CD4-positive, alpha-beta T cell treated with Interleukin-2 at 100 ng/mL for 4 hours (primary cell): ENCODE data around the gene CACNG8.

ENCODE experiments used
- DNase-seq: peaks from one replicate; pipeline ENCODE4 v3.0.0-alpha.2; 2020; ENCODE audit warnings: low spot score

Gene CACNG8

GRCh38 chr19:53961523-53962356, 997 bp upstream of the CACNG8 start:
- DNase-seq, result no peak

- DNase-seq, result no peak
Observed at GRCh38 chr19:53965091-53965490, 2.4 kb downstream of the CACNG8 start.

- DNase-seq, result no peak
Observed at GRCh38 chr19:53966931-53967330, 4.2 kb downstream of the CACNG8 start.

- DNase-seq, result no peak
Observed at GRCh38 chr19:53969366-53969765, 6.6 kb downstream of the CACNG8 start.

GRCh38 chr19:53971673-53972072, 8.9 kb downstream of the CACNG8 start:
- DNase-seq, result no peak

- DNase-seq, result peak; percentile 54
Observed at GRCh38 chr19:53977429-53977990, 14.8 kb downstream of the CACNG8 start.

GRCh38 chr19:53977991-53978731, 15.4 kb downstream of the CACNG8 start:
- DNase-seq, result peak; percentile 11

GRCh38 chr19:53978975-53979801, 16.5 kb downstream of the CACNG8 start:
- DNase-seq, result no peak

GRCh38 chr19:53980539-53981375, 18.0 kb downstream of the CACNG8 start:
- DNase-seq, result no peak

GRCh38 chr19:53981376-53981951, 18.7 kb downstream of the CACNG8 start:
- no peak for DNase-seq

GRCh38 chr19:53982001-53982451, 19.3 kb downstream of the CACNG8 start:
- no peak for DNase-seq

GRCh38 chr19:53982611-53983010, 19.9 kb downstream of the CACNG8 start:
- DNase-seq, result no peak

- no peak for DNase-seq
Observed at GRCh38 chr19:53983457-53984289, 20.9 kb downstream of the CACNG8 start.

- DNase-seq, result no peak
Observed at GRCh38 chr19:53985863-53986262, 23.1 kb downstream of the CACNG8 start.

GRCh38 chr19:53988981-53989380, 26.2 kb downstream of the CACNG8 start:
- DNase-seq, result no peak

- DNase-seq, result no peak
Observed at GRCh38 chr19:53989600-53990533, 27.1 kb downstream of the CACNG8 start.

GRCh38 chr19:53991224-53992113, 28.7 kb downstream of the CACNG8 start, which contains the start of gene CACNG6:
CACNG6 (plus strand) TSS chr19:53991637; CDS start chr19:53992878, 1,241 bp downstream.
- no peak for DNase-seq
